ENCODE results near the gene IQSEC3. TPM values are rescaled to one million over a fixed set of nuclear protein-coding genes. Genes with fewer than 3 reads are reported as not detected.

Gene IQSEC3
- total and polyA plus RNA-seq, 2 of the 13 experiments (the other 11 are each of a cell fraction or from before 2014, with no cell fraction given) = not detected

- DNase-seq (ENCODE audit: low spot score) (no peak), ATAC-seq (no peak), FAIRE-seq (no peak)
- no peak overlapping the region for H3K4me3 ChIP-seq (replicated peaks in 1 of 3; ENCODE audit: insufficient read depth in 1 of 3, low read depth in 2 of 3, low read length in 3 of 3)
- H4K20me1 ChIP-seq (ENCODE audit: insufficient read depth, low read length) = no peaks in the 10 kb centered on the region
- CTCF ChIA-PET (ENCODE audit: low intra/inter-chr PET ratio, low total read pairs) = no interaction called here
- no peak for TF ChIP-seq KAT2B (IDR thresholded peaks at IDR 0.05; ENCODE audit: borderline replicate concordance, low read depth, low read length)
- no peak overlapping the region for H3K27ac ChIP-seq (ENCODE audit: extremely low read length, insufficient read depth, low read length)
- H3K27me3 ChIP-seq (ENCODE audit: control insufficient read depth in 1 of 2, insufficient read depth in 2 of 2, low read length in 2 of 2) = peaks cover 7 to 50% of the 10 kb centered on the region in 2 experiments
- no peak overlapping the region for H3K9ac ChIP-seq (ENCODE audit: insufficient read depth, low read depth, low read length)
- H3K9me3 ChIP-seq (ENCODE audit: low read length) = no peaks in the 10 kb centered on the region
- peaks cover 8% of the 10 kb centered on the region for H3K4me1 ChIP-seq (ENCODE audit: insufficient read depth, low read length)
- 35% methylated on average over 7 of the region's 7 CpGs for WGBS (ENCODE audit: low lambda C conversion rate)
- no peaks in the 10 kb centered on the region for H3K79me2 ChIP-seq (ENCODE audit: insufficient read depth, low read length)
- no peaks in the 10 kb centered on the region for H3K36me3 ChIP-seq (replicated peaks in 1 of 2; ENCODE audit: control insufficient read depth in 1 of 2, insufficient read depth in 2 of 2, low read length in 2 of 2)
- intact Hi-C loops (cut with micrococcal nuclease; ENCODE audit: unreplicated experiment) (no loop called here), in situ Hi-C loops (cut with HindIII; ENCODE audit: extremely low pct_ligation_motif_present, low pct_unique_long_range_greater_than_20kb) (no loop called here)
- no peak overlapping the region for H3K4me2 ChIP-seq (ENCODE audit: low read depth, low read length)
- POLR2A ChIA-PET = no interaction called here
- BruUV-seq (replicated peaks) = no TSS peak
- H2AFZ ChIP-seq (ENCODE audit: low read length) = no peak overlapping the region
These were observed 92.7 kb downstream of the IQSEC3 start for GRCh38 chr12:159156-159782.

GRCh38 chr12:160858-161257 lies 94.3 kb downstream of the IQSEC3 start:
- Histone ChIP-seq H3K36me3 (replicated peaks in 1 of 2; ENCODE audit: control insufficient read depth in 1 of 2, insufficient read depth in 2 of 2, low read length in 2 of 2) (no peaks in the 10 kb centered on the region), H3K4me3 (replicated peaks in 1 of 3; ENCODE audit: insufficient read depth in 1 of 3, low read depth in 2 of 3, low read length in 3 of 3) (no peak overlapping the region), H4K20me1 (ENCODE audit: insufficient read depth, low read length) (no peaks in the 10 kb centered on the region), H3K9me3 (ENCODE audit: low read length) (no peaks in the 10 kb centered on the region), H3K4me2 (ENCODE audit: low read depth, low read length) (no peak overlapping the region), H3K27ac (ENCODE audit: extremely low read length, insufficient read depth, low read length) (no peak overlapping the region), H3K79me2 (ENCODE audit: insufficient read depth, low read length) (no peaks in the 10 kb centered on the region), H3K27me3 (ENCODE audit: control insufficient read depth in 1 of 2, insufficient read depth in 2 of 2, low read length in 2 of 2) (peaks cover 4 to 54% of the 10 kb centered on the region in 2 experiments), H2AFZ (ENCODE audit: low read length) (no peak overlapping the region), H3K4me1 (ENCODE audit: insufficient read depth, low read length) (peaks cover 14% of the 10 kb centered on the region), H3K9ac (ENCODE audit: insufficient read depth, low read depth, low read length) (no peak overlapping the region)
- TF ChIP-seq ZNF770 (CRISPR knock-in tag; IDR thresholded peaks at IDR 0.05) = no peak
- TF ChIP-seq ZKSCAN1 (IDR thresholded peaks at IDR 0.05; ENCODE audit: low read length) = no peak
- no peak for TF ChIP-seq ZNF337 (CRISPR knock-in tag; IDR thresholded peaks at IDR 0.05; ENCODE audit: borderline replicate concordance, low read depth)
- TF ChIP-seq TFAP4 (IDR thresholded peaks at IDR 0.05; ENCODE audit: borderline replicate concordance, low read depth) = no peak
- TF ChIP-seq FOXA1 (IDR thresholded peaks at IDR 0.05) = no peak
- TF ChIP-seq FOXA1 (CRISPR knock-in tag; IDR thresholded peaks at IDR 0.05) = no peak
- TF ChIP-seq ZNF354B (CRISPR knock-in tag; IDR thresholded peaks at IDR 0.05) = no peak
- no peak for TF ChIP-seq DZIP1 (CRISPR knock-in tag; IDR thresholded peaks at IDR 0.05)
- in situ Hi-C loops (cut with HindIII; ENCODE audit: extremely low pct_ligation_motif_present, low pct_unique_long_range_greater_than_20kb) (no loop called here), intact Hi-C loops (cut with micrococcal nuclease; ENCODE audit: unreplicated experiment) (no loop called here)
- CTCF ChIA-PET (ENCODE audit: low intra/inter-chr PET ratio, low total read pairs) = no interaction called here
- DNase-seq (ENCODE audit: low spot score) = no peak
- ATAC-seq = no peak
- 26% methylated on average over 9 of the region's 9 CpGs for WGBS (ENCODE audit: low lambda C conversion rate)
- POLR2A ChIA-PET = no interaction called here
- no peak for FAIRE-seq
- no TSS peak for BruUV-seq (replicated peaks)
